ENCODE measurements around the gene FITM1. TPM values are rescaled to one million over a fixed set of nuclear protein-coding genes. Genes with fewer than 3 reads are reported as not detected.

The FITM1 gene
- polyA plus RNA-seq, 1 donor (not counting 4 experiments of a cell fraction or from before 2014, with no cell fraction given), result not detected

GRCh38 chr14:24089890-24090289 is 40.6 kb upstream of the FITM1 start:
- H3K27ac ChIP-seq (ENCODE audit: control insufficient read depth, insufficient read depth, low read length), result no peak overlapping the region
- H2AFZ ChIP-seq (ENCODE audit: control insufficient read depth, low read length), result no peak overlapping the region
- H3K9me3 ChIP-seq (ENCODE audit: control insufficient read depth, low read depth, low read length), result no peaks in the 10 kb centered on the region
- no peaks in the 10 kb centered on the region for H3K9me1 ChIP-seq (ENCODE audit: control insufficient read depth, extremely low read depth, insufficient read depth, low read length)
- H3K27me3 ChIP-seq (ENCODE audit: control insufficient read depth, extremely low read depth, insufficient read depth, low read length), result no peaks in the 10 kb centered on the region
- H3K4me2 ChIP-seq (ENCODE audit: control insufficient read depth, extremely low read depth, insufficient read depth, low read depth, low read length), result no peak overlapping the region
- H3K4me1 ChIP-seq (ENCODE audit: control insufficient read depth, extremely low read depth, insufficient read depth, low read length), result peaks cover 9% of the 10 kb centered on the region
- H3K79me2 ChIP-seq (ENCODE audit: control insufficient read depth, insufficient read depth, low read length), result no peaks in the 10 kb centered on the region
- no peak overlapping the region for H3K4me3 ChIP-seq (ENCODE audit: control insufficient read depth in 2 of 3, extremely low read depth in 1 of 3, insufficient read depth in 2 of 3, low read depth in 1 of 3, low read length in 3 of 3)
- no peak for TF ChIP-seq CTCF (optimal IDR thresholded peaks at IDR 0.05 in 1 of 3, IDR thresholded peaks at IDR 0.05 in 1 of 3, conservative IDR thresholded peaks at IDR 0.05 in 1 of 3; ENCODE audit: extremely low read depth in 1 of 3, insufficient read depth in 2 of 3, low read length in 3 of 3)
- TF ChIP-seq EZH2 (IDR thresholded peaks at IDR 0.05; ENCODE audit: low read length), result no peak
- FAIRE-seq, result no peak
- H3K9ac ChIP-seq (ENCODE audit: control insufficient read depth, extremely low read depth, insufficient read depth, low read length), result no peak overlapping the region
- no peaks in the 10 kb centered on the region for H4K20me1 ChIP-seq (ENCODE audit: control insufficient read depth, extremely low read depth, insufficient read depth, low read length)
- DNase-seq (ENCODE audit: low read depth, low spot score), result no peak
- no peaks in the 10 kb centered on the region for H3K36me3 ChIP-seq (ENCODE audit: control insufficient read depth in 2 of 2, extremely low read depth in 1 of 2, insufficient read depth in 2 of 2, low read length in 2 of 2)
- dilution Hi-C loops (cut with MboI; ENCODE audit: extremely low pct_ligation_motif_present, low sequenced_read_pairs), result no loop called here

DNA sequence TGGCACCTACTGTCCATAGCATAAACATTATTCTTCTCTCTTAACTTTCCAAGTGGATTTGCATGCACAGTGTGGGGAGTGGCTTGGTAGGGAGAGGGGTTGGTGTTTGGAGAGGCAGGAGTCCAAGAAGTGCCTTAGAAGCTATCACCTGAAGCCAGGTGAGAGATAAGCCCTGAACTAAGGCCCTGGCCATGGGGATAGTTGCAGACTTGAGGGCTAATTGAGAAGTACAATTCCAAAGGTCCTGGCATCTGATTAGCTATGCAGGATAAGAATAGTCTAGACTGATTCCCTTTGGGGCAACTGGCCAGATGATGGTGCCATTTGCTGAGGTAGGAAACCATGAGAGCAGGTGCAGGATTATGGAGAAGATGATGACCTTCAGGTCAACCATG is 38.4 kb upstream of the FITM1 start:
- TF ChIP-seq CTCF (optimal IDR thresholded peaks at IDR 0.05 in 1 of 3, IDR thresholded peaks at IDR 0.05 in 1 of 3, conservative IDR thresholded peaks at IDR 0.05 in 1 of 3; ENCODE audit: extremely low read depth in 1 of 3, insufficient read depth in 2 of 3, low read length in 3 of 3), result no peak
- TF ChIP-seq EZH2 (IDR thresholded peaks at IDR 0.05; ENCODE audit: low read length), result no peak
- no peak overlapping the region for H3K4me3 ChIP-seq (ENCODE audit: control insufficient read depth in 2 of 3, extremely low read depth in 1 of 3, insufficient read depth in 2 of 3, low read depth in 1 of 3, low read length in 3 of 3)
- H3K4me2 ChIP-seq (ENCODE audit: control insufficient read depth, extremely low read depth, insufficient read depth, low read depth, low read length), result no peak overlapping the region
- H3K9me3 ChIP-seq (ENCODE audit: control insufficient read depth, low read depth, low read length), result no peaks in the 10 kb centered on the region
- no peak overlapping the region for H3K9ac ChIP-seq (ENCODE audit: control insufficient read depth, extremely low read depth, insufficient read depth, low read length)
- H3K79me2 ChIP-seq (ENCODE audit: control insufficient read depth, insufficient read depth, low read length), result peaks cover 2% of the 10 kb centered on the region
- H3K27me3 ChIP-seq (ENCODE audit: control insufficient read depth, extremely low read depth, insufficient read depth, low read length), result no peaks in the 10 kb centered on the region
- H4K20me1 ChIP-seq (ENCODE audit: control insufficient read depth, extremely low read depth, insufficient read depth, low read length), result no peaks in the 10 kb centered on the region
- H3K27ac ChIP-seq (ENCODE audit: control insufficient read depth, insufficient read depth, low read length), result no peak overlapping the region
- no peaks in the 10 kb centered on the region for H3K9me1 ChIP-seq (ENCODE audit: control insufficient read depth, extremely low read depth, insufficient read depth, low read length)
- FAIRE-seq, result no peak
- H3K36me3 ChIP-seq (ENCODE audit: control insufficient read depth in 2 of 2, extremely low read depth in 1 of 2, insufficient read depth in 2 of 2, low read length in 2 of 2), result peaks cover 0 to 9% of the 10 kb centered on the region in 2 experiments
- no peak overlapping the region for H2AFZ ChIP-seq (ENCODE audit: control insufficient read depth, low read length)
- H3K4me1 ChIP-seq (ENCODE audit: control insufficient read depth, extremely low read depth, insufficient read depth, low read length), result peaks cover 17% of the 10 kb centered on the region
- DNase-seq (ENCODE audit: low read depth, low spot score), result no peak
- dilution Hi-C loops (cut with MboI; ENCODE audit: extremely low pct_ligation_motif_present, low sequenced_read_pairs), result no loop called here
